CD4-positive, alpha-beta memory T cell (primary cell): ENCODE results near the gene CT47B1. TPM values are rescaled to one million over a fixed set of nuclear protein-coding genes. Genes with fewer than 3 reads are reported as not detected.

Experiments
- CTCF ChIA-PET: fragments of 350-600 bp; sonication (Branson Sonifier 250); formaldehyde crosslinking; loops from one replicate; lab custom pipeline; 2021; ENCODE audit warnings: inconsistent platforms; ENCODE audit not compliant: partially characterized antibody; lab: Charles Lee
- POLR2A ChIA-PET: fragments of 350-600 bp; sonication (Branson Sonifier 250); formaldehyde crosslinking; loops from one replicate; lab custom pipeline; 2021; ENCODE audit not compliant: partially characterized antibody; lab: Charles Lee
- DNase-seq, 5 donors: peaks; one replicate each; pipeline versions ENCODE4 v3.0.0 to v3.0.0-alpha.2; 2020 to 2022; ENCODE audit warnings: mixed read lengths in 1 of 5
- H3K27ac ChIP-seq: one replicate; pipeline ENCODE4 v1.7.0; 2013; ENCODE audit warnings: low read depth, low read length
- H3K27me3 ChIP-seq: 2 replicates; pipeline ENCODE4 v1.7.0; 2013; ENCODE audit warnings: mild to moderate bottlenecking, low read length, moderate library complexity; ENCODE audit not compliant: insufficient read depth
- H3K36me3 ChIP-seq: 2 replicates; pipeline ENCODE4 v1.7.0; 2013; ENCODE audit warnings: mild to moderate bottlenecking, low read length, moderate library complexity; ENCODE audit not compliant: insufficient read depth
- H3K4me1 ChIP-seq: 2 replicates; pipeline ENCODE4 v1.7.0; 2013; ENCODE audit warnings: mild to moderate bottlenecking, low read length, moderate library complexity; ENCODE audit not compliant: insufficient read depth
- H3K4me3 ChIP-seq, 2 donors: one replicate each; pipeline ENCODE4 v1.7.0; 2013; ENCODE audit warnings: low read length in 2 of 2, mild to moderate bottlenecking in 1 of 2
- H3K9me3 ChIP-seq, 2 donors: one replicate each; pipeline ENCODE4 v1.7.0; 2013; ENCODE audit warnings: low read length in 2 of 2, control low read depth in 1 of 2; ENCODE audit not compliant: control insufficient read depth in 1 of 2
- H3K27ac Mint-ChIP-seq, 7 donors: one replicate each; pipeline ENCODE4 v1.8.0; 2020 to 2021; ENCODE audit warnings: mixed read lengths in 7 of 7, mild to moderate bottlenecking in 6 of 7, inconsistent platforms in 3 of 7, moderate library complexity in 3 of 7
- H3K27me3 Mint-ChIP-seq, 2 donors: one replicate each; pipeline ENCODE4 v1.8.0; 2020 to 2021; ENCODE audit warnings: mixed read lengths in 2 of 2
- H3K36me3 Mint-ChIP-seq, 2 donors: one replicate each; pipeline ENCODE4 v1.8.0; 2020 to 2021; ENCODE audit warnings: mixed read lengths in 2 of 2, inconsistent platforms in 1 of 2, mild to moderate bottlenecking in 1 of 2
- H3K4me1 Mint-ChIP-seq, 4 donors: one replicate each; pipeline ENCODE4 v1.8.0; 2020 to 2021; ENCODE audit warnings: mixed read lengths in 4 of 4, mild to moderate bottlenecking in 1 of 4
- H3K4me3 Mint-ChIP-seq, 8 donors: one replicate each; pipeline ENCODE4 v1.8.0; 2020 to 2021; ENCODE audit warnings: mixed read lengths in 8 of 8, mild to moderate bottlenecking in 7 of 8, moderate library complexity in 6 of 8, inconsistent platforms in 3 of 8
- H3K9me3 Mint-ChIP-seq, 8 donors: one replicate each; pipeline ENCODE4 v1.8.0; 2020 to 2021; ENCODE audit warnings: mixed read lengths in 8 of 8, mild to moderate bottlenecking in 5 of 8, inconsistent platforms in 3 of 8, moderate library complexity in 1 of 8
- intact Hi-C: fragments of 100-400 bp; cut with micrococcal nuclease; formaldehyde crosslinking; loops from one replicate; pipeline ENCODE4 v1.15.1; 2023
- polyA plus RNA-seq, 2 donors: library from polyadenylated mRNA; unstranded; fragments of 300-500 nt; fragmentation: Illumina TruSeq; gene quantifications; one replicate each; pipeline ENCODE4 v1.2.3, GENCODE V29; 2021
- total RNA-seq, 2 experiments: library from RNA; stranded (reverse); gene quantifications; one replicate each; pipeline ENCODE4 v1.2.3, GENCODE V29; 2021

The CT47B1 gene
- total and polyA plus RNA-seq, 4 experiments from 2014 or later = not detected

DNA sequence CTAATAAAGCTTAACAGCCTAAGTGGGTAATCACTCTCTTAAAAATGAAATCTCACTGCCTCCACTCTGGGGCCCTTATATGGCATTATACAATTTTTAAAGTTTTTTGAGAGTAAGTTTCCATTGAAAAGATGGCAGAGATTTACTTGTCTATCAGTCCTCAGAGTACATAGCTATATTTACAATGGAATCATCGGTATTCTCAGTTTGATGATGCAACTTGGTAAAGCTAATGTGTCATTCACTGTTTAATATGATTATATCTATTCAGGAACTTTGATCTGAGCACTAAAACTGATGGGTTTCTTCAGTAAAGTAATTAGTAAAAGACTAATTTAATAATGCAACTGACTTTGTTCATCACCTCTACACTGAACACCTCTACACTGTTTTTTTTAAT lies 51.6 kb downstream of the CT47B1 start:
- H3K36me3 ChIP-seq = no peaks in the 10 kb centered on the region
- no peaks in the 10 kb centered on the region for H3K4me1 ChIP-seq
- no peak overlapping the region for H3K27ac ChIP-seq
- no peaks in the 10 kb centered on the region for H3K27me3 ChIP-seq
- H3K9me3 ChIP-seq = no peaks in the 10 kb centered on the region
- H3K4me3 Mint-ChIP-seq = no peak overlapping the region
- peaks cover 0 to 3% (median 0%) of the 10 kb centered on the region in 8 donors for H3K9me3 Mint-ChIP-seq
- intact Hi-C loops = no loop called here
- CTCF ChIA-PET = no interaction called here
- DNase-seq = no peak
- H3K4me1 Mint-ChIP-seq = no peaks in the 10 kb centered on the region
- no peaks in the 10 kb centered on the region for H3K36me3 Mint-ChIP-seq
- POLR2A ChIA-PET = no interaction called here
- no peak overlapping the region for H3K4me3 ChIP-seq
- peaks cover 0 to 2% of the 10 kb centered on the region in 2 donors for H3K27me3 Mint-ChIP-seq
- no peak overlapping the region for H3K27ac Mint-ChIP-seq

GRCh38 chrX:120823556-120823955 lies 52.1 kb downstream of the CT47B1 start:
- no peak overlapping the region for H3K4me3 Mint-ChIP-seq
- no peak overlapping the region for H3K4me3 ChIP-seq
- DNase-seq = no peak
- H3K27me3 ChIP-seq = no peaks in the 10 kb centered on the region
- H3K27ac Mint-ChIP-seq = no peak overlapping the region
- ChIA-PET CTCF (no interaction called here), POLR2A (no interaction called here)
- H3K36me3 ChIP-seq = no peaks in the 10 kb centered on the region
- intact Hi-C loops = no loop called here
- no peaks in the 10 kb centered on the region for H3K4me1 ChIP-seq
- H3K9me3 Mint-ChIP-seq = peaks cover 0 to 3% (median 0%) of the 10 kb centered on the region in 8 donors
- H3K4me1 Mint-ChIP-seq = no peaks in the 10 kb centered on the region
- H3K27me3 Mint-ChIP-seq = peaks cover 0 to 2% of the 10 kb centered on the region in 2 donors
- no peak overlapping the region for H3K27ac ChIP-seq
- no peaks in the 10 kb centered on the region for H3K36me3 Mint-ChIP-seq
- H3K9me3 ChIP-seq = no peaks in the 10 kb centered on the region

Other genes with a start within 250 kb of the CT47B1 start
- 10 to 100 TPM; 17.0 to 19.6 TPM for gene C1GALT1C1, start 245.8 kb downstream of the CT47B1 start, total RNA-seq
- 10 to 100 TPM; 33.2 to 35.1 TPM for gene C1GALT1C1, start 245.8 kb downstream of the CT47B1 start, polyA plus RNA-seq
- not detected for gene CT47A11, start 61.3 kb upstream of the CT47B1 start, total RNA-seq
- gene CT47A11, start 61.3 kb upstream of the CT47B1 start, polyA plus RNA-seq = not detected
- not detected for gene CT47A10, start 66.2 kb upstream of the CT47B1 start, total RNA-seq
- not detected for gene CT47A10, start 66.2 kb upstream of the CT47B1 start, polyA plus RNA-seq
- gene CT47A9, start 71.0 kb upstream of the CT47B1 start, total RNA-seq = not detected
- gene CT47A9, start 71.0 kb upstream of the CT47B1 start, polyA plus RNA-seq = not detected
- not detected for gene CT47A8, start 75.9 kb upstream of the CT47B1 start, total RNA-seq
- gene CT47A8, start 75.9 kb upstream of the CT47B1 start, polyA plus RNA-seq = not detected
- gene CT47A7, start 80.7 kb upstream of the CT47B1 start, total RNA-seq = not detected
- not detected for gene CT47A7, start 80.7 kb upstream of the CT47B1 start, polyA plus RNA-seq
- gene CT47A6, start 85.6 kb upstream of the CT47B1 start, total RNA-seq = not detected
- not detected for gene CT47A6, start 85.6 kb upstream of the CT47B1 start, polyA plus RNA-seq
- gene CT47A5, start 90.5 kb upstream of the CT47B1 start, total RNA-seq = not detected
- gene CT47A5, start 90.5 kb upstream of the CT47B1 start, polyA plus RNA-seq = not detected
- gene CT47A4, start 95.3 kb upstream of the CT47B1 start, total RNA-seq = not detected
- not detected for gene CT47A4, start 95.3 kb upstream of the CT47B1 start, polyA plus RNA-seq
- gene CT47A3, start 100.2 kb upstream of the CT47B1 start, total RNA-seq = not detected
- not detected for gene CT47A3, start 100.2 kb upstream of the CT47B1 start, polyA plus RNA-seq
- not detected for gene CT47A2, start 105.1 kb upstream of the CT47B1 start, total RNA-seq
- gene CT47A2, start 105.1 kb upstream of the CT47B1 start, polyA plus RNA-seq = not detected
- not detected for gene CT47A1, start 109.9 kb upstream of the CT47B1 start, total RNA-seq
- gene CT47A1, start 109.9 kb upstream of the CT47B1 start, polyA plus RNA-seq = not detected
- gene GLUD2, start 171.7 kb upstream of the CT47B1 start, total RNA-seq = under 1 TPM; 0.44 to 0.53 TPM
- gene GLUD2, start 171.7 kb upstream of the CT47B1 start, polyA plus RNA-seq = under 1 TPM; 0.32 to 0.43 TPM